GM23248 (cell line): Measurements from ENCODE around the gene HOXC6.

Experiments
- EZH2 ChIP-seq: fragments of 200-600 bp; sonication (generic); IDR thresholded peaks from 2 replicates; pipeline ENCODE4 v1.6.1; 2018; ENCODE audit warnings: antibody characterized with exemption, mild to moderate bottlenecking; ENCODE audit not compliant: insufficient read depth, poor library complexity, severe bottlenecking
- EZH2phosphoT487 ChIP-seq: fragments of 200-600 bp; sonication (generic); IDR thresholded peaks from 2 replicates; pipeline ENCODE4 v1.6.1; 2018; ENCODE audit warnings: antibody characterized with exemption, moderate library complexity, mild to moderate bottlenecking, low read depth; ENCODE audit not compliant: insufficient read depth

- TF ChIP-seq EZH2 (no peak), EZH2phosphoT487 (no peak)
Observed at GRCh38 chr12:54019091-54019811, 9.0 kb upstream of the HOXC6 start.
